Neural progenitor cell (in vitro differentiated cells): ENCODE data around the gene MRPS10. TPM values are rescaled to one million over a fixed set of nuclear protein-coding genes. Genes with fewer than 3 reads are reported as not detected.
"Not testable (repeated sequence)": the region's sequence is repeated elsewhere in the genome, so short reads cannot be mapped to it uniquely, and the experiment has no call there.

Experiments
- DNase-seq: peaks from one replicate; pipeline ENCODE4 v3.0.0-alpha.2; 2016; ENCODE audit warnings: low spot score
- H2AFZ ChIP-seq: fragments of 200-600 bp; sonication (generic); replicated peaks from 2 replicates; pipeline ENCODE4 v1.6.1; 2016; ENCODE audit warnings: antibody characterized with exemption
- H3F3A ChIP-seq: fragments of 200-600 bp; sonication (generic); 2 replicates; pipeline ENCODE4 v1.6.1; 2016; ENCODE audit warnings: antibody characterized with exemption, low read depth
- H3K27ac ChIP-seq: fragments of 200-600 bp; sonication (generic); 2 replicates; pipeline ENCODE4 v1.5.1; 2016; ENCODE audit warnings: mild to moderate bottlenecking
- H3K27me3 ChIP-seq: fragments of 200-600 bp; sonication (generic); 2 replicates; pipeline ENCODE4 v1.6.1; 2016; ENCODE audit warnings: mild to moderate bottlenecking, moderate library complexity
- H3K36me3 ChIP-seq: fragments of 200-600 bp; sonication (generic); 2 replicates; pipeline ENCODE4 v1.5.1; 2016
- H3K4me1 ChIP-seq: fragments of 200-600 bp; sonication (generic); 2 replicates; pipeline ENCODE4 v1.6.1; 2016; ENCODE audit warnings: mixed run types
- H3K4me2 ChIP-seq: fragments of 200-600 bp; sonication (generic); 2 replicates; pipeline ENCODE4 v1.6.1; 2016
- H3K4me3 ChIP-seq: fragments of 200-600 bp; sonication (generic); 2 replicates; pipeline ENCODE4 v1.5.1; 2016
- H3K79me2 ChIP-seq: fragments of 200-600 bp; sonication (generic); 2 replicates; pipeline ENCODE4 v1.6.1; 2016; ENCODE audit warnings: low read depth
- H3K9ac ChIP-seq: fragments of 200-600 bp; sonication (generic); 2 replicates; pipeline ENCODE4 v1.6.1; 2016
- H3K9me3 ChIP-seq: fragments of 200-600 bp; sonication (generic); 2 replicates; pipeline ENCODE4 v1.5.1; 2016; ENCODE audit warnings: low read depth
- H4K20me1 ChIP-seq: fragments of 200-600 bp; sonication (generic); 2 replicates; pipeline ENCODE4 v1.6.1; 2016; ENCODE audit warnings: low read depth
- H3K27ac Mint-ChIP-seq: 3 replicates; pipeline ENCODE4 v1.8.0; 2021; ENCODE audit warnings: mixed read lengths
- H3K27me3 Mint-ChIP-seq: 2 replicates; pipeline ENCODE4 v1.8.0; 2022; ENCODE audit warnings: low read depth, mild to moderate bottlenecking, inconsistent platforms, moderate library complexity, mixed read lengths; ENCODE audit not compliant: insufficient read depth
- H3K36me3 Mint-ChIP-seq: 3 replicates; pipeline ENCODE4 v1.8.0; 2021; ENCODE audit warnings: mixed read lengths
- H3K4me1 Mint-ChIP-seq: 3 replicates; pipeline ENCODE4 v1.8.0; 2021; ENCODE audit warnings: mixed read lengths
- H3K4me3 Mint-ChIP-seq: 3 replicates; pipeline ENCODE4 v1.8.0; 2021; ENCODE audit warnings: mild to moderate bottlenecking, moderate library complexity, mixed read lengths
- H3K9me3 Mint-ChIP-seq: 3 replicates; pipeline ENCODE4 v1.8.0; 2020; ENCODE audit warnings: mixed read lengths
- EZH2 ChIP-seq: fragments of 200-600 bp; sonication (generic); IDR thresholded peaks from 2 replicates; pipeline ENCODE4 v1.6.1; 2017; ENCODE audit warnings: antibody characterized with exemption, mild to moderate bottlenecking, moderate library complexity
- EZH2phosphoT487 ChIP-seq: fragments of 200-600 bp; sonication (generic); IDR thresholded peaks from 2 replicates; pipeline ENCODE4 v1.6.1; 2017; ENCODE audit warnings: antibody characterized with exemption
- total RNA-seq: library from RNA; depleted of rRNA; stranded (reverse); fragments of >200 nt; gene quantifications from 2 replicates; pipeline ENCODE4 v1.2.3, GENCODE V29; 2015; ENCODE audit warnings: low replicate concordance
- TF ChIP-seq, protein P1 (sequence below): fragments of 200-600 bp; sonication (generic); IDR thresholded peaks from 2 replicates; pipeline ENCODE4 v1.5.1; 2017; ENCODE audit warnings: antibody characterized with exemption, mild to moderate bottlenecking

Gene MRPS10
- total RNA-seq, 1 donor from 2014 or later = 68.0 TPM

DNA sequence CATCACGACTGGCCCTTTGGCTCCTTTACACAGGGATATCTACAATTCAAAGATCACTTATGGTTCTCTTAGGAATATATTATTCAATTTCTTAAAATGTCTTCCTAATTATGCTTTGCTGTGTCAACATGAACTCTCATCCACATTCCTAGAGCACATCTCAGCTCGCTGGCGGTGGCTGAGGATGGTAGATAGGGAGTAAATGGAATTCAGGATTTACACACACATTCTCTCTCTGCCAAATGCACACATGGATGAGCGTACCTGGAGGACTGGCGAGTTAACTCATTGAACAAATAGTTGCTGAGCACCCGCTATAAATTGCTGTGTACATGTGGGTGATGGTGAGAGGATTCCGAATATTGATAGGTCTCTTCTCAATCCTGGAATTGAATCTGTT is 4.8 kb upstream of the MRPS10 start:
- H3K4me1 ChIP-seq = no peaks in the 10 kb centered on the region
- no peaks in the 10 kb centered on the region for H3K36me3 ChIP-seq
- H3K27me3 Mint-ChIP-seq = no peaks in the 10 kb centered on the region
- no peaks in the 10 kb centered on the region for H3K9me3 Mint-ChIP-seq
- H3K4me3 ChIP-seq = no peak overlapping the region
- H3K9me3 ChIP-seq = no peaks in the 10 kb centered on the region
- no peaks in the 10 kb centered on the region for H3K27me3 ChIP-seq
- no peak overlapping the region for H3K4me3 Mint-ChIP-seq
- no peak overlapping the region for H3K9ac ChIP-seq
- H4K20me1 ChIP-seq = no peaks in the 10 kb centered on the region
- no peak overlapping the region for H3K27ac Mint-ChIP-seq
- no peak overlapping the region for H3K27ac ChIP-seq
- H3F3A ChIP-seq = peaks cover 11% of the 10 kb centered on the region
- no peak for DNase-seq
- H3K4me2 ChIP-seq = no peak overlapping the region
- no peaks in the 10 kb centered on the region for H3K36me3 Mint-ChIP-seq
- no peak overlapping the region for H2AFZ ChIP-seq
- peaks cover 1% of the 10 kb centered on the region for H3K79me2 ChIP-seq
- H3K4me1 Mint-ChIP-seq = peaks cover 17% of the 10 kb centered on the region
- TF ChIP-seq EZH2phosphoT487 = no peak

DNA sequence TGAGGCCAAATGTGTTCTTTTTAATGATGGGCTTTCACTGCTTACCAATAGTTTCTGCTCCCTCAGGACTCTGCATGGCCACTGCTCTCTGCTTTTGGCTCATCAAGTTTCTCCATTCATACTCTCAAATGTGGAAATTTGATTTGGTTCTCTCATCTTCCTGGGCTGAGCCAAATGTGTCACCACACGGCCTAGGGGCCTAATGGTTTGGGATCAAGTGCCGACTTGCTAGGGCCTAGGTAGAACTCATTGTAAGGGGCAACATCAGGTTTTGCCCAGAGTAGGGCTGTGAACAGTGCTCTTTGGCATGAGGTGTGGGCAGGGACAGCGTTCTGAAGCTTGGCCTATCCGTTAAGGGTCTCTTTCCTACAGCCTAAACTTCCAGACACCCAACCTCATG is 3.9 kb upstream of the MRPS10 start:
- peak overlapping the region; percentile 33 for H3K27ac Mint-ChIP-seq
- H3K36me3 ChIP-seq = no peaks in the 10 kb centered on the region
- H3K4me1 Mint-ChIP-seq = peaks cover 12% of the 10 kb centered on the region
- no peak overlapping the region for H3K4me3 ChIP-seq
- peaks cover 18% of the 10 kb centered on the region for H3F3A ChIP-seq
- no peaks in the 10 kb centered on the region for H3K36me3 Mint-ChIP-seq
- no peaks in the 10 kb centered on the region for H3K9me3 Mint-ChIP-seq
- H4K20me1 ChIP-seq = no peaks in the 10 kb centered on the region
- H3K27ac ChIP-seq = no peak overlapping the region
- H3K4me2 ChIP-seq = no peak overlapping the region
- no peaks in the 10 kb centered on the region for H3K27me3 ChIP-seq
- TF ChIP-seq, protein P1, sequence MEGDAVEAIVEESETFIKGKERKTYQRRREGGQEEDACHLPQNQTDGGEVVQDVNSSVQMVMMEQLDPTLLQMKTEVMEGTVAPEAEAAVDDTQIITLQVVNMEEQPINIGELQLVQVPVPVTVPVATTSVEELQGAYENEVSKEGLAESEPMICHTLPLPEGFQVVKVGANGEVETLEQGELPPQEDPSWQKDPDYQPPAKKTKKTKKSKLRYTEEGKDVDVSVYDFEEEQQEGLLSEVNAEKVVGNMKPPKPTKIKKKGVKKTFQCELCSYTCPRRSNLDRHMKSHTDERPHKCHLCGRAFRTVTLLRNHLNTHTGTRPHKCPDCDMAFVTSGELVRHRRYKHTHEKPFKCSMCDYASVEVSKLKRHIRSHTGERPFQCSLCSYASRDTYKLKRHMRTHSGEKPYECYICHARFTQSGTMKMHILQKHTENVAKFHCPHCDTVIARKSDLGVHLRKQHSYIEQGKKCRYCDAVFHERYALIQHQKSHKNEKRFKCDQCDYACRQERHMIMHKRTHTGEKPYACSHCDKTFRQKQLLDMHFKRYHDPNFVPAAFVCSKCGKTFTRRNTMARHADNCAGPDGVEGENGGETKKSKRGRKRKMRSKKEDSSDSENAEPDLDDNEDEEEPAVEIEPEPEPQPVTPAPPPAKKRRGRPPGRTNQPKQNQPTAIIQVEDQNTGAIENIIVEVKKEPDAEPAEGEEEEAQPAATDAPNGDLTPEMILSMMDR = no peak
- TF ChIP-seq EZH2phosphoT487 (no peak), EZH2 (no peak)
- no peak overlapping the region for H3K9ac ChIP-seq
- H3K4me1 ChIP-seq = peaks cover 6% of the 10 kb centered on the region
- DNase-seq = no peak
- no peaks in the 10 kb centered on the region for H3K9me3 ChIP-seq
- H2AFZ ChIP-seq = no peak overlapping the region
- no peak overlapping the region for H3K4me3 Mint-ChIP-seq
- no peaks in the 10 kb centered on the region for H3K27me3 Mint-ChIP-seq
- peaks cover 10% of the 10 kb centered on the region for H3K79me2 ChIP-seq

DNA sequence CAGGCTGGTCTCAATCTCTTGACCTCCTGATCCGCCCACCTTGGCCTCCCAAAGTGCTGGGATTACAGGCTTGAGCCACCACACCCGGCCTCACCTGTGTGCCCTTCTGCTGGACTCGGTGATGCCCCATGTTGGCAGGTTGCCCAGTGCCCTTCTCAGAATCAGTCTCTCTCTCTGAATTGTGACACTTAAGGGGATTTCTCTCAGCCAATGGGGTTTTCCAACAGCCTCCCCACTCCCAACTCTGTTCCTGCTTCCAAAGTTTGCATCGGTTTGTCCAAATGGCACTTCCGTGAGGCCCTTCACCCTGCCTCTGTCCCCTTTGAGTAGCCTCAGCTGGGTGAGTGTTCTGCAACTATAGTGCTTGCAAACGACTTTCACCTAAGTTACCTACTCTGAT is 3.1 kb upstream of the MRPS10 start:
- peaks cover 14% of the 10 kb centered on the region for H3K4me1 Mint-ChIP-seq
- H3K27ac Mint-ChIP-seq = no peak overlapping the region
- no peak overlapping the region for H3K4me3 Mint-ChIP-seq

DNA sequence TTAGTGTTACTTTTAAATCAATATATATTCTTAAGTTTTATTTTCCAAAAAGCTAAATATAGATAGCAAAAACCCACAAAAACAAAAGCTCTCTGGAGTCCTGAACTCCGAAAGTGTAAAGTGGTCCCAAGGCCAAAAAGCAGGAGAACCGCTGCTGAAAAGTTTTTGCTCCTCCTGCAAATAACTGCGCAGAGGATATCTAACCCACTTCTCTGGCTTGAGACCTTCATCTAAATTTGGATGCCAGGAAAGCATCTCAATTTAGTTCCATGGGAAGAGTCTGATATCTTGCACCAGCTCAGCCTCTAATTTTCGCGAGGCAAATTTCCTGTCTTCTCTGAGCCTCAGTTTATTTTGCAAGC is 523 bp downstream of the MRPS10 start:
- Histone ChIP-seq H4K20me1 (no peaks in the 10 kb centered on the region), H2AFZ (peak overlapping the region; percentile 86), H3K79me2 (peaks cover 31% of the 10 kb centered on the region), H3K4me3 (peak overlapping the region; percentile 84), H3K27me3 (no peaks in the 10 kb centered on the region), H3K36me3 (peaks cover 7% of the 10 kb centered on the region), H3K4me1 (peaks cover 6% of the 10 kb centered on the region), H3K27ac (peak overlapping the region; percentile 93), H3K9ac (peak overlapping the region; percentile 93), H3K4me2 (peak overlapping the region; percentile 98), H3F3A (peaks cover 12% of the 10 kb centered on the region), H3K9me3 (no peaks in the 10 kb centered on the region)
- H3K4me1 Mint-ChIP-seq = peaks cover 15% of the 10 kb centered on the region
- no peak for TF ChIP-seq EZH2
- TF ChIP-seq, protein P1 = no peak
- TF ChIP-seq EZH2phosphoT487 = no peak
- peak overlapping the region; percentile 96 for H3K4me3 Mint-ChIP-seq
- DNase-seq = peak; percentile 13
- peaks cover 6% of the 10 kb centered on the region for H3K36me3 Mint-ChIP-seq
- no peaks in the 10 kb centered on the region for H3K27me3 Mint-ChIP-seq
- peak overlapping the region; percentile 96 for H3K27ac Mint-ChIP-seq
- H3K9me3 Mint-ChIP-seq = no peaks in the 10 kb centered on the region

More for the DNA sequence above, 3.1 kb upstream of the MRPS10 start:
- Mint-ChIP-seq H3K36me3 (no peaks in the 10 kb centered on the region), H3K27me3 (no peaks in the 10 kb centered on the region), H3K9me3 (no peaks in the 10 kb centered on the region)
- H4K20me1 ChIP-seq = no peaks in the 10 kb centered on the region
- DNase-seq = no peak
- H3K36me3 ChIP-seq = no peaks in the 10 kb centered on the region
- TF ChIP-seq, protein P1 = no peak
- TF ChIP-seq EZH2 (no peak), EZH2phosphoT487 (no peak)
- no peak overlapping the region for H3K4me2 ChIP-seq
- no peaks in the 10 kb centered on the region for H3K27me3 ChIP-seq
- H3F3A ChIP-seq = peaks cover 14% of the 10 kb centered on the region
- no peak overlapping the region for H3K9ac ChIP-seq
- no peak overlapping the region for H3K27ac ChIP-seq
- H3K4me3 ChIP-seq = no peak overlapping the region
- H3K4me1 ChIP-seq = peaks cover 6% of the 10 kb centered on the region
- no peaks in the 10 kb centered on the region for H3K9me3 ChIP-seq
- peaks cover 13% of the 10 kb centered on the region for H3K79me2 ChIP-seq
- no peak overlapping the region for H2AFZ ChIP-seq

DNA sequence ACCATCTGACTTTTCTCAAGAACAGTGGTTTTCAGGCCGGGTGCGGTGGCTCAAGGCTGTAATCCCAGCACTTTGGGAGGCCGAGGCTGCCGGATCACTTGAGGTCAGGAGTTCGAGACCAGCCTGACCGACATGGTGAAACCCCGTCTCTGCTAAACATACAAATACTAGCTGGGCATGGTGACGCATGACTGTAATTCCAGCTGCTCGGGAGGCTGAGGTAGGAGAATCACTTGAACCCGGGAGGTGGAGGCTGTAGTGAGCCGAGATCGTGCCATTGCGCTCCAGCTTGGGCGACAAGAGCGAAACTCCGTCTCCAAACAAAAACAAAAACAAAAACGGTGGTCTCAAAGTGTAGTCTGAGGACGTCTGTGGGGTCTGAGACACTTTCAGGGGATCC is 1.2 kb downstream of the MRPS10 start:
- H4K20me1 ChIP-seq, H3K9ac ChIP-seq, H3K9me3 ChIP-seq, H3K36me3 ChIP-seq, H3K9me3 Mint-ChIP-seq, H2AFZ ChIP-seq, H3K27me3 Mint-ChIP-seq, H3K27me3 ChIP-seq, DNase-seq, H3K4me1 ChIP-seq, H3K27ac ChIP-seq, H3K36me3 Mint-ChIP-seq: not testable (repeated sequence)
- H3K4me2 ChIP-seq = peak overlapping the region; percentile 98
- peaks cover 12% of the 10 kb centered on the region for H3F3A ChIP-seq
- peak overlapping the region; percentile 82 for H3K27ac Mint-ChIP-seq
- H3K4me3 ChIP-seq = peak overlapping the region; percentile 84
- H3K4me3 Mint-ChIP-seq = peak overlapping the region; percentile 96
- H3K79me2 ChIP-seq = peaks cover 31% of the 10 kb centered on the region
- peaks cover 15% of the 10 kb centered on the region for H3K4me1 Mint-ChIP-seq
